OCI-LY7 (cell line): Measurements from ENCODE around the gene EPHA6.

Experiments
- EZH2phosphoT487 ChIP-seq: fragments of 200-600 bp; sonication (generic); IDR thresholded peaks from 2 replicates; pipeline ENCODE4 v1.6.1; 2018; ENCODE audit warnings: low read depth, borderline replicate concordance, mild to moderate bottlenecking, mixed run types, antibody characterized with exemption, low read length, moderate library complexity, mixed read lengths
- TF ChIP-seq, protein P1 (sequence below): fragments of 200-600 bp; sonication (generic); conservative IDR thresholded peaks from 2 replicates; pipeline ENCODE4 v1.5.1; 2014; ENCODE audit warnings: mild to moderate bottlenecking, antibody characterized with exemption, low read length, moderate library complexity, mixed read lengths

GRCh38 chr3:97438131-97438530, 623.7 kb downstream of the EPHA6 start:
- TF ChIP-seq, protein P1, sequence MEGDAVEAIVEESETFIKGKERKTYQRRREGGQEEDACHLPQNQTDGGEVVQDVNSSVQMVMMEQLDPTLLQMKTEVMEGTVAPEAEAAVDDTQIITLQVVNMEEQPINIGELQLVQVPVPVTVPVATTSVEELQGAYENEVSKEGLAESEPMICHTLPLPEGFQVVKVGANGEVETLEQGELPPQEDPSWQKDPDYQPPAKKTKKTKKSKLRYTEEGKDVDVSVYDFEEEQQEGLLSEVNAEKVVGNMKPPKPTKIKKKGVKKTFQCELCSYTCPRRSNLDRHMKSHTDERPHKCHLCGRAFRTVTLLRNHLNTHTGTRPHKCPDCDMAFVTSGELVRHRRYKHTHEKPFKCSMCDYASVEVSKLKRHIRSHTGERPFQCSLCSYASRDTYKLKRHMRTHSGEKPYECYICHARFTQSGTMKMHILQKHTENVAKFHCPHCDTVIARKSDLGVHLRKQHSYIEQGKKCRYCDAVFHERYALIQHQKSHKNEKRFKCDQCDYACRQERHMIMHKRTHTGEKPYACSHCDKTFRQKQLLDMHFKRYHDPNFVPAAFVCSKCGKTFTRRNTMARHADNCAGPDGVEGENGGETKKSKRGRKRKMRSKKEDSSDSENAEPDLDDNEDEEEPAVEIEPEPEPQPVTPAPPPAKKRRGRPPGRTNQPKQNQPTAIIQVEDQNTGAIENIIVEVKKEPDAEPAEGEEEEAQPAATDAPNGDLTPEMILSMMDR = no peak
- no peak for TF ChIP-seq EZH2phosphoT487
